DND-41 (cell line): ENCODE measurements around the gene NRROS.

Experiments
- CTCF ChIP-seq: IDR thresholded peaks from 2 replicates; pipeline ENCODE4 v1.5.1; 2012; ENCODE audit warnings: borderline replicate concordance, low read length, moderate library complexity, mild to moderate bottlenecking; ENCODE audit not compliant: poor library complexity, severe bottlenecking; ENCODE audit errors: extremely low read depth
- EZH2 ChIP-seq: IDR thresholded peaks from 3 replicates; pipeline ENCODE4 v1.6.1; 2012; ENCODE audit warnings: borderline replicate concordance, low read depth, mild to moderate bottlenecking, moderate library complexity, low read length, inconsistent platforms; ENCODE audit not compliant: severe bottlenecking

GRCh38 chr3:196625331-196625730 is 14.2 kb upstream of the NRROS start:
- no peak for TF ChIP-seq CTCF
- TF ChIP-seq EZH2, result no peak
